ENCODE data around the gene LRMDA. TPM values are rescaled to one million over a fixed set of nuclear protein-coding genes. Genes with fewer than 3 reads are reported as not detected.

Gene LRMDA
- total and polyA plus RNA-seq, 2 donors (not counting 3 experiments of a cell fraction or from before 2014, with no cell fraction given), result 9.7 to 18.0 TPM

DNA sequence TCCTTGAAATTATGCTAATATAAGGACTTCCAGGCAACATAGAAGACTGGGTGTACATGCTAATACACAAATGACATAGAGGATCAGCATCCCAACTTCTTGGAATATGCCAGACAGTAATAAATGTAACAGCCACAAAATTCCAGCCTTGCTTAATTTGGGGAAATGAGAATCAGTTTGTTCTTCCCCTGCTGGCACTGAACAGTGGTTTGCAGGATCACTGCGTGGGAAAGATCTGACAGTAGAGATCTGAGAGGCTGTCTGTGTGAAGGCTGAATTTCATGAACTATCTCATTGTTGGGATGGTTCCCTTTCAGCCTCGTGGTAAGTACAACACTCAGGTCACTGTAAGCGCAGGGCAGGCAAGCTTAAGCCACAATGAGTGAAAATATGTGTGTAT lies 1078.0 kb downstream of the LRMDA start:
- Histone ChIP-seq H3K27ac (ENCODE audit: insufficient read depth, low read depth, low read length) (no peak overlapping the region), H2AFZ (ENCODE audit: low read depth, low read length) (no peak overlapping the region), H3K27me3 (ENCODE audit: control insufficient read depth in 2 of 2, insufficient read depth in 2 of 2, low read length in 2 of 2) (no peaks in the 10 kb centered on the region), H4K20me1 (replicated peaks; ENCODE audit: control insufficient read depth, extremely low read depth, insufficient read depth, low read length) (no peaks in the 10 kb centered on the region), H3K4me2 (ENCODE audit: insufficient read depth, low read length) (no peak overlapping the region), H3K4me3 (replicated peaks in 1 of 3; ENCODE audit: insufficient read depth in 1 of 3, low read depth in 1 of 3, low read length in 3 of 3) (no peak overlapping the region), H3K9me1 (replicated peaks; ENCODE audit: control insufficient read depth, extremely low read depth, insufficient read depth, low read length) (no peaks in the 10 kb centered on the region), H3K9me3 (replicated peaks; ENCODE audit: control insufficient read depth, insufficient read depth, low read length) (no peaks in the 10 kb centered on the region), H3K36me3 (ENCODE audit: control insufficient read depth in 2 of 2, extremely low read depth in 1 of 2, insufficient read depth in 2 of 2, low read length in 2 of 2) (no peaks in the 10 kb centered on the region), H3K9ac (replicated peaks; ENCODE audit: extremely low read depth, insufficient read depth, low read length) (no peak overlapping the region), H3K79me2 (ENCODE audit: control insufficient read depth, insufficient read depth, low read length) (no peaks in the 10 kb centered on the region), H3K4me1 (ENCODE audit: control insufficient read depth, extremely low read depth, insufficient read depth, low read length) (no peaks in the 10 kb centered on the region)
- TF ChIP-seq JUN (IDR thresholded peaks at IDR 0.05; ENCODE audit: borderline replicate concordance, insufficient read depth, insufficient read length, low read depth), result no peak
- no peak for TF ChIP-seq FOS (IDR thresholded peaks at IDR 0.05; ENCODE audit: borderline replicate concordance, insufficient read depth, low read length)
- no peak for TF ChIP-seq EZH2 (IDR thresholded peaks at IDR 0.05; ENCODE audit: borderline replicate concordance, low read depth, low read length, severe bottlenecking)
- TF ChIP-seq CTCF (IDR thresholded peaks at IDR 0.05; ENCODE audit: extremely low read depth in 1 of 2, insufficient read depth in 1 of 2, low read depth in 1 of 2, low read length in 2 of 2), result no peak
- no peak for TF ChIP-seq POLR2A (IDR thresholded peaks at IDR 0.05; ENCODE audit: low read depth, low read length)
- TF ChIP-seq MYC (IDR thresholded peaks at IDR 0.05; ENCODE audit: low read depth, low read length), result no peak
- TF ChIP-seq POLR2AphosphoS5 (IDR thresholded peaks at IDR 0.05; ENCODE audit: insufficient read depth, low read depth, low read length), result no peak
- no peak for TF ChIP-seq MAX (IDR thresholded peaks at IDR 0.05; ENCODE audit: insufficient read depth, insufficient read length)
- TF ChIP-seq GATA2 (IDR thresholded peaks at IDR 0.05; ENCODE audit: insufficient read depth, insufficient read length, low read depth, low read length), result no peak
- intact Hi-C loops (cut with micrococcal nuclease), result no loop called here
- no TSS peak for BruUV-seq (replicated peaks)
- DNase-seq (ENCODE audit: low read depth, low spot score) (no peak), FAIRE-seq (no peak)
- dilution Hi-C loops (cut with MboI; ENCODE audit: extremely low pct_ligation_motif_present, low sequenced_read_pairs), result no loop called here
- POLR2A ChIA-PET, result no interaction called here
- CTCF ChIA-PET, result no interaction called here
